22Rv1 (cell line): ENCODE data around the gene AGMO.
A peak's percentile ranks its signal among the peaks of the same experiment; 100 is the strongest.

Source experiments
- CTCF ChIP-seq: fragments of 450-650 bp; IDR thresholded peaks from 2 replicates; pipeline ENCODE4 v1.5.1; 2017; ENCODE audit warnings: mild to moderate bottlenecking
- ZFX ChIP-seq: fragments of 450-650 bp; IDR thresholded peaks from 2 replicates; pipeline ENCODE4 v1.6.1; 2017; ENCODE audit warnings: antibody characterized with exemption, borderline replicate concordance

- peak; percentile 41 for TF ChIP-seq CTCF
- no peak for TF ChIP-seq ZFX
Observed at GRCh38 chr7:15389073-15389472, 172.7 kb downstream of the AGMO start.
